HS-27A (cell line): ENCODE data around the gene C1QTNF12.

Experiments
- DNase-seq: peaks from one replicate; pipeline ENCODE4 v3.0.0-alpha.2; 2012; ENCODE audit warnings: low read depth, missing footprints

Gene C1QTNF12

GRCh38 chr1:1213345-1214265 is 32.9 kb downstream of the C1QTNF12 start, which contains the start of gene TNFRSF4:
Gene TNFRSF4 (minus strand): TSS chr1:1214153. CDS start chr1:1214127, 26 bp downstream.
- DNase-seq = no peak

GRCh38 chr1:1212780-1213344 is 33.7 kb downstream of the C1QTNF12 start:
- no peak for DNase-seq

GRCh38 chr1:1211541-1212441 is 34.7 kb downstream of the C1QTNF12 start:
- DNase-seq = no peak

DNA sequence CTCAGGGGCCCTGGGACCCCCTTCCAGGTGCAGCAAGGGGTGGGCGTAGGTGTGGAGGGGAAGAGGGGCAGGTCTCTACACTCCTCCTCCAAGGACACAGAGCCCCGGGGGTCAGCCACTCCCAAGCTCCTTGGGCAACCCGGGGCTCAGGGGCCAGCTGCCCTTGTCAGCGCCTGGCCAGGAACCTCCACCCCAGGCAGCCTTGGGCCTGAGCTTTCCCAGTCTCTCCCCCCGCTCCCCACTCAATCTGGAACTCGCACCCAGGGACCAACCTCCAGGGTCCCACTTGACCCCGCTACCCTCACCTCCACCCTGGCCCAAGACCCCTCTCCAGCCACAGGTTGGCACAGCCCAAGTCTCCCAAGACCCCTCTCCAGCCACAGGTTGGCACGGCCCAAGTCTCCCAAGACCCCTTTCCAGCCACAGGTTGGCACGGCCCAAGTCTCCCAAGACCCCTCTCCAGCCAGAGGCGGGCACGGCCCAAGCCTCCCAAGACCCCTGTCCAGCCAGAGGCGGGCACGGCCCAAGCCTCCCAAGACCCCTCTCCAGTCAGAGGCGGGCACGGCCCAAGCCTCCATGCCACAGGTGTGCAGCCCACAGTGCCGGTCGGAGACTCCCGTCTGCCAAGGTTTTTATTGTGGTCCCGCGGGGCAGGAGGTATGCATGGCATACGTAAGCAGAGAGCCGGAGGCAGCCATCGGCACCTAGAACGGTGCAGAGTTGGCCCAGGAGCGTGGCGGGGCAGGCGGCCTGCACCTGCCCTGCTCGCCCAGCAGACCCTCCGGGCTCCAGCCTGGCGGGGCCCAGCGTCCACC is 35.6 kb downstream of the C1QTNF12 start:
- DNase-seq = no peak

- DNase-seq = no peak
Observed at GRCh38 chr1:1208713-1209433, 37.6 kb downstream of the C1QTNF12 start.

DNA sequence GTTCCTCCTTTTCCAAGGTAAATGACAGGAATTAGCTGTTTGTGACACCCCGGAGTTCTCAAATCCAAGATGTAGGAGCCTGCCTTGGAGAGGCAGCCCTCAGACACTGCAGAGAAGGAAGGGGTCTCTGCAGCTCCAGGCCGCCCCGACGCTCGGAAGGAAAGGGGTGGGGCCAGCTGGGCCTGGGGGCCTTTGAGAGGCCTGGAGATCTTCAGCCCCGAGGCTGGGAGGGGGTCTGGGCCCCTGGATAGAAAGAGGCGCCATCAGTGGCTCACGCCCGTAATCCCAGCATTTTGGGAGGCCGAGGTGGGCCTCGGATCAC is 39.0 kb downstream of the C1QTNF12 start:
- no peak for DNase-seq

- no peak for DNase-seq
Observed at GRCh38 chr1:1206966-1207531, 39.5 kb downstream of the C1QTNF12 start.

DNA sequence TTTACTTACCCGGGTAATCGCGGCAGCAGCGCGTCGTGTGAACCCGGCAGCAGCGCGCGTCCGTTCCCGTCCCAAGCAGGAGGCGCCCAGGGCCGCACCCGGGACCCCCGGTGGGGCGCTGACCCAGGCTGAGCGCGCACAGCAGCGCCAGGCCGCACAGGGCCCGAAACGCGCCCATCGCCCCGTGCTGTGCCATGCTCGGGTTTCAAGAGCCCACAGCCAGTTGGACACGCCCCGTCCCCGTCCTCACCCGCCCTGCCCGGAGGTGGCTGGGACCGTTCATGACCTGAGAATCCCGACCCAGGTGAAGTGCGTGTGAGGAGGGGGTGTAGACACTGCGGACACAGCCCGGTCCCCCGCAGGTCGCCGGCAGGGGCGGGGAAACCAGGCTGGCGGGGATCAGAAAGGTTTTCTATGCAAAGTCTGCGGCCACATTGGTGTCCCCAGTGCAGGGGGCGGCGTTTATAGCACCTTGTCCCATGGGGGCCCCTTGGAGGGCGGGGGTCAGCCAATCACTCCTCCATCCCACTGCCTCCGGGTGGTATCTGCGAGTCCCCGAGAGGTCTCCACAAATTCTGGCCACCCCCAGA is 40.1 kb downstream of the C1QTNF12 start, which contains the start of gene TNFRSF18:
TSS of gene TNFRSF18 (minus strand) at position 217 of the 590 bp plus-strand sequence. CDS start at position 196, 21 bp downstream.
- no peak for DNase-seq

- no peak for DNase-seq
Observed at GRCh38 chr1:1205769-1206375, 40.6 kb downstream of the C1QTNF12 start.

- no peak for DNase-seq
Observed at GRCh38 chr1:1204998-1205768, 41.3 kb downstream of the C1QTNF12 start.

GRCh38 chr1:1204425-1204920 is 42.0 kb downstream of the C1QTNF12 start:
- no peak for DNase-seq

- DNase-seq = no peak
Observed at GRCh38 chr1:1203561-1204424, 42.7 kb downstream of the C1QTNF12 start.

GRCh38 chr1:1202831-1203560 is 43.5 kb downstream of the C1QTNF12 start:
- DNase-seq = no peak

DNA sequence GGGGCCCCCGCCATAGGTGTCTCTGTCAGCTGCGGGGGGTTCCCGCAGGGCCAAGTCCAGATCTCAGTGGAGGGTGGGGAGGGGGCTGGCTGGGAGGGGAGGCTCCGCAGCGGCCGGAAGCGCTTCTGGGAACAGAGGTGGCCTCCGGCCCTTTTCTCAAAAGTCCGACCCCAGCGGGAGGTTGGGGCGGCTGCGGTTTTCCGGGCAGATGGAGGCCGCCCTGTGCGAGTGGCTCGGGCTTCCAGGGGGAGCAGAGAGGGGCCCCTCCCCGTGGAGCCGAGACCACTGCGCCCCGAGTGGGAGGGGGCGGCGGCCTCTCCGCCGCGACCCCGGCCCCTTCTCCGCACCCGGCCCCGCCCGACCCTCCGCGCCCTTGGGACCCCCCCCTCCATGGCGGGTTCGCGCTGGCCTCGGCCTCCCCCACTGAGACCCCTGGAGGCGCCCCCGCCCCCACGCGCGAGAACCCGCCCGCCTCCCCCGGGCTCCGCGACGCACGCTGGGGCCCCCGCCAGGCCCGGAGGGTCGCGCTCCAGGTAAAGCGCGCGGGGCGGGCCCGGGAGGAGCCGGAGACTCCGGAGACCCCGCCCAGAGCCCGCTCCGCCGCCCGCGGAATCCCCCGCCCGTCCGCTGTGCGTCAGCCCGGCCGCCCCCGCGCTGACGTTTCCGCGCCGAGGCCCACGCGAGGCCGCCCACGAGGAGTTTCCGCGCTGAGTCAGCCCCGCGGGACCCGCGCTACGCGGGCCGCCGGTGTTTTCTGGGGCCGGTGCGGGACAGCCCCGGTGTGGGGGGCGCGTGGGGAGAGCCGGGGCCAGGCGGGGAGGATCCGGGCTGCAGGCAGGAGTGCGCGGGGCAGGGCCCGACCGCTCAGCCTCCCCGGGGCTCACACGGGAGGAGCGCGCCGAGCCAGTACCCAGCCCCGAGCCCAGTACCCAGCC is 45.4 kb downstream of the C1QTNF12 start:
- DNase-seq = no peak

DNA sequence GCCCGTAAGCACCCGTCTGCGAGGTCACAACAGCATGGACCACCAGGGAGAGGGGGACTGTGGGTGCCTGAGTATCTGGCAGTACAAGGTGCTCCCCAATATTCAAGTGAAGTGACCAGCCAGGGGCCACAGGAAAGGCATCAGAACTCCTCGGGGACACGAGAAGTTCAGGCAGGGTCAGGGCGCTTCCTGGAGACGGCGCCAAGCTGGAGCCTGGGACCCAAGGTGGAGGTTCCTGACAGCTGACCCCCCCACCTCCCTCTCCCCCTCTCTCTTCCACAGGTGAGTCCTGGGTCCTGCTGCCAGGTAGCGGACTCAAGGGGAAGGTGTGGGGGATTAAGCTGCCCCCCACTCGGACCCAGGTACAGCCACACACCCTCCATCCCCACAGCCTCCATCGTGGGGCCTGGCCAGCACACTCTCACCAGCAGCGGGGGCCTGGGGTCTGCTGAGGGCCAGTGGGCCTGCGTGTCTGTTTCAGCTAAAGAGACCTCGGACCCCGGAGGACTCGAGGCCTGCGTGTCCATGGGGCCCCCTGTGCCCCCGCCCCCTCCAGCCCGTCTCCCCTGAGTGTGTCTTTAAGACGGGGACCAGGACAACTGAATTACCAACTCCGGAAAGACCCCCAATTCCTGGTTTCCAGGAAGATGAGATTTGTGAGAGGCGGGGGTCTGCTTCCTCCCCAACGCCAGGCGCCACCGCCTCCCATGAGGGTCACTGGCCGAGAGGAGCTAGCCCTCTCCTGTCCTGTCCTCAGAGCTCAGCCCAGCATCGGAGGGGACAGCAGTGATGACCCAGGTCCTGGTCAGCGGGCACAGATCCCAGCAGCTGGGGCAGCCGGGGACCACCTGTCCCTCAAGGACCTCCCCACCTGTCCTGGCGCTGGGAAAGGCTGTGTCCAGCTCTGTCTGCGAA is 46.3 kb downstream of the C1QTNF12 start:
- DNase-seq = no peak
